AG04449 (cell line): ENCODE data around the gene CLPTM1L.

Experiments
- CTCF ChIA-PET: fragments of 350-600 bp; formaldehyde crosslinking; extraction: SDS; loops from one replicate; lab custom pipeline; 2021; ENCODE audit warnings: antibody characterized with exemption; lab: Yijun Ruan, JAX
- POLR2A ChIA-PET: fragments of 400-600, 350-600 bp; formaldehyde crosslinking; extraction: SDS; loops from one replicate; lab custom pipeline; 2020; ENCODE audit warnings: antibody characterized with exemption, inconsistent platforms; lab: Yijun Ruan, JAX
- DNase-seq: peaks from one replicate; pipeline ENCODE4 v3.0.0-alpha.2; 2010; ENCODE audit warnings: low read depth, low spot score
- H3K4me3 ChIP-seq: 2 replicates; pipeline ENCODE4 v1.5.1; 2011; ENCODE audit warnings: low read depth, mild to moderate bottlenecking, control low read depth, low read length
- CTCF ChIP-seq: IDR thresholded peaks from one replicate; pipeline ENCODE4 v1.5.1; 2011; ENCODE audit warnings: mild to moderate bottlenecking, moderate library complexity, low read length, control low read depth, inconsistent platforms; ENCODE audit not compliant: insufficient read depth; ENCODE audit errors: missing control alignments

CLPTM1L gene

GRCh38 chr5:1311439-1312055 lies 33.4 kb downstream of the CLPTM1L start:
- POLR2A ChIA-PET: no interaction called here
- no peak for DNase-seq
- no peak overlapping the region for H3K4me3 ChIP-seq
- TF ChIP-seq CTCF: no peak
- CTCF ChIA-PET: no interaction called here

- no peak for DNase-seq
- ChIA-PET CTCF (no interaction called here), POLR2A (no interaction called here)
- no peak for TF ChIP-seq CTCF
- no peak overlapping the region for H3K4me3 ChIP-seq
These were observed 34.8 kb downstream of the CLPTM1L start for GRCh38 chr5:1310118-1310517.

- no peak for TF ChIP-seq CTCF
- ChIA-PET POLR2A (no interaction called here), CTCF (no interaction called here)
- H3K4me3 ChIP-seq: no peak overlapping the region
- DNase-seq: no peak
These were observed 40.9 kb downstream of the CLPTM1L start for GRCh38 chr5:1304033-1304432.

- ChIA-PET CTCF (no interaction called here), POLR2A (no interaction called here)
- DNase-seq: no peak
- no peak overlapping the region for H3K4me3 ChIP-seq
- no peak for TF ChIP-seq CTCF
These were observed 42.6 kb downstream of the CLPTM1L start for GRCh38 chr5:1302258-1302657.

GRCh38 chr5:1300581-1301083 lies 44.3 kb downstream of the CLPTM1L start:
- TF ChIP-seq CTCF: no peak
- ChIA-PET POLR2A (no interaction called here), CTCF (no interaction called here)
- no peak for DNase-seq
- no peak overlapping the region for H3K4me3 ChIP-seq

GRCh38 chr5:1299961-1300360 lies 44.9 kb downstream of the CLPTM1L start:
- no peak for TF ChIP-seq CTCF
- POLR2A ChIA-PET: no interaction called here
- no peak for DNase-seq
- CTCF ChIA-PET: no interaction called here
- no peak overlapping the region for H3K4me3 ChIP-seq
